H9 (cell line): ENCODE data around the gene CAMK2B. TPM values are rescaled to one million over a fixed set of nuclear protein-coding genes. Genes with fewer than 3 reads are reported as not detected.

Experiments used
- DNase-seq: peaks from one replicate; pipeline ENCODE4 v3.0.0-alpha.2; 2017
- H2AFZ ChIP-seq: one replicate; pipeline ENCODE4 v1.6.1; 2013; ENCODE audit warnings: mild to moderate bottlenecking, low read length, control low read depth, moderate library complexity
- H2AK5ac ChIP-seq: 2 replicates; pipeline ENCODE4 v1.6.1; 2013; ENCODE audit warnings: low read length, control low read depth, mixed read lengths; ENCODE audit not compliant: insufficient read length
- H2BK120ac ChIP-seq: one replicate; pipeline ENCODE4 v1.6.1; 2013; ENCODE audit warnings: low read depth, mild to moderate bottlenecking, low read length, control low read depth, inconsistent platforms; ENCODE audit not compliant: poor library complexity, severe bottlenecking
- H2BK12ac ChIP-seq: 2 replicates; pipeline ENCODE4 v1.6.1; 2013; ENCODE audit warnings: low read length, control low read depth, mixed read lengths, low read depth; ENCODE audit not compliant: insufficient read length
- H2BK15ac ChIP-seq: 2 replicates; pipeline ENCODE4 v1.6.1; 2013; ENCODE audit warnings: low read depth, low read length, control low read depth
- H2BK20ac ChIP-seq: one replicate; pipeline ENCODE4 v1.6.1; 2013; ENCODE audit warnings: low read depth, mild to moderate bottlenecking, low read length, control low read depth, inconsistent platforms; ENCODE audit not compliant: poor library complexity, severe bottlenecking
- H2BK5ac ChIP-seq: 2 replicates; pipeline ENCODE4 v1.6.1; 2013; ENCODE audit warnings: low read length, control low read depth, mixed read lengths; ENCODE audit not compliant: insufficient read length
- H3K14ac ChIP-seq: 2 replicates; pipeline ENCODE4 v1.6.1; 2013; ENCODE audit warnings: low read length, control low read depth; ENCODE audit not compliant: insufficient read depth
- H3K18ac ChIP-seq: 2 replicates; pipeline ENCODE4 v1.6.1; 2013; ENCODE audit warnings: low read depth, mild to moderate bottlenecking, mixed read lengths, low read length, control low read depth; ENCODE audit not compliant: insufficient read length
- H3K23ac ChIP-seq: 2 replicates; pipeline ENCODE4 v1.6.1; 2013; ENCODE audit warnings: low read length, control low read depth, mixed read lengths, low read depth; ENCODE audit not compliant: insufficient read length
- H3K23me2 ChIP-seq: 2 replicates; pipeline ENCODE4 v1.6.1; 2013; ENCODE audit warnings: low read depth, mild to moderate bottlenecking, mixed read lengths, low read length, control low read depth; ENCODE audit not compliant: insufficient read length, poor library complexity, severe bottlenecking
- H3K27ac ChIP-seq: 2 replicates; pipeline ENCODE4 v1.5.1; 2013; ENCODE audit warnings: low read length, control low read depth, mixed read lengths, low read depth; ENCODE audit not compliant: insufficient read length
- H3K27me3 ChIP-seq: 2 replicates; pipeline ENCODE4 v1.6.1; 2013; ENCODE audit warnings: low read length, control low read depth, inconsistent platforms; ENCODE audit not compliant: insufficient read depth
- H3K4ac ChIP-seq: 2 replicates; pipeline ENCODE4 v1.6.1; 2013; ENCODE audit warnings: low read depth, mild to moderate bottlenecking, control low read depth, inconsistent platforms, low read length, moderate library complexity
- H3K4me1 ChIP-seq: 2 replicates; pipeline ENCODE4 v1.6.1; 2013; ENCODE audit warnings: low read length, control low read depth, inconsistent platforms; ENCODE audit not compliant: insufficient read depth
- H3K4me2 ChIP-seq: 2 replicates; pipeline ENCODE4 v1.6.1; 2013; ENCODE audit warnings: low read length, control low read depth, mixed read lengths; ENCODE audit not compliant: insufficient read length, insufficient read depth
- H3K56ac ChIP-seq: 2 replicates; pipeline ENCODE4 v1.6.1; 2013; ENCODE audit warnings: low read depth, mild to moderate bottlenecking, mixed read lengths, low read length, control low read depth; ENCODE audit not compliant: insufficient read length
- H3K79me1 ChIP-seq: 2 replicates; pipeline ENCODE4 v1.6.1; 2013; ENCODE audit warnings: low read depth, mild to moderate bottlenecking, moderate library complexity, low read length, control low read depth, inconsistent platforms; ENCODE audit not compliant: insufficient read depth, poor library complexity, severe bottlenecking
- H3K79me2 ChIP-seq: 2 replicates; pipeline ENCODE4 v1.6.1; 2013; ENCODE audit warnings: low read length, control low read depth, inconsistent platforms; ENCODE audit not compliant: insufficient read depth
- H3K9ac ChIP-seq: 2 replicates; pipeline ENCODE4 v1.6.1; 2013; ENCODE audit warnings: low read length, control low read depth, mixed read lengths; ENCODE audit not compliant: insufficient read length; ENCODE audit errors: extremely low read depth
- H3K9me3 ChIP-seq: one replicate; pipeline ENCODE4 v1.6.1; 2013; ENCODE audit warnings: low read depth, low read length, inconsistent platforms; ENCODE audit not compliant: control insufficient read depth
- H3T11ph ChIP-seq: one replicate; pipeline ENCODE4 v1.6.1; 2013; ENCODE audit warnings: mild to moderate bottlenecking, low read length, control low read depth, inconsistent platforms
- H4K20me1 ChIP-seq: one replicate; pipeline ENCODE4 v1.6.1; 2013; ENCODE audit not compliant: control insufficient read depth, insufficient read length, insufficient read depth
- H4K5ac ChIP-seq: 2 replicates; pipeline ENCODE4 v1.6.1; 2013; ENCODE audit warnings: low read depth, mild to moderate bottlenecking, mixed read lengths, low read length, control low read depth; ENCODE audit not compliant: insufficient read length
- H4K8ac ChIP-seq: replicated peaks from 2 replicates; pipeline ENCODE4 v1.6.1; 2013; ENCODE audit warnings: low read length, control low read depth, mixed read lengths, low read depth; ENCODE audit not compliant: insufficient read length
- H4K91ac ChIP-seq: 2 replicates; pipeline ENCODE4 v1.6.1; 2013; ENCODE audit warnings: low read depth, mild to moderate bottlenecking, moderate library complexity, mixed read lengths, low read length, control low read depth; ENCODE audit not compliant: insufficient read length
- H3K27ac Mint-ChIP-seq, 3 experiments: 2 replicates in 2 of 3; 3 replicates in 1 of 3; pipeline ENCODE4 v1.8.0; 2020 to 2021; ENCODE audit warnings: mixed read lengths in 3 of 3, mild to moderate bottlenecking in 1 of 3, moderate library complexity in 1 of 3
- H3K27me3 Mint-ChIP-seq: 2 replicates; pipeline ENCODE4 v1.8.0; 2021; ENCODE audit warnings: low read depth, mild to moderate bottlenecking, moderate library complexity, mixed read lengths
- H3K36me3 Mint-ChIP-seq, 3 experiments: 2 replicates in 2 of 3; 3 replicates in 1 of 3; pipeline ENCODE4 v1.8.0; 2020 to 2021; ENCODE audit warnings: low read depth in 3 of 3, mixed read lengths in 3 of 3; ENCODE audit not compliant: insufficient read depth in 1 of 3
- H3K4me1 Mint-ChIP-seq, 2 experiments: 2 replicates each; pipeline ENCODE4 v1.8.0; 2020; ENCODE audit warnings: mixed read lengths in 2 of 2
- H3K4me3 Mint-ChIP-seq, 2 experiments: 2 replicates in 1 of 2; 3 replicates in 1 of 2; pipeline ENCODE4 v1.8.0; 2020 to 2021; ENCODE audit warnings: mild to moderate bottlenecking in 2 of 2, mixed read lengths in 2 of 2, moderate library complexity in 1 of 2
- H3K9me3 Mint-ChIP-seq, 2 experiments: 2 replicates in 1 of 2; 3 replicates in 1 of 2; pipeline ENCODE4 v1.8.0; 2020; ENCODE audit warnings: mild to moderate bottlenecking in 2 of 2, mixed read lengths in 2 of 2, moderate library complexity in 1 of 2
- CTCF ChIP-seq: fragments of 200-600 bp; sonication (generic); conservative IDR thresholded peaks from 3 replicates; pipeline ENCODE4 v1.8.0; 2021; ENCODE audit warnings: antibody characterized with exemption, mild to moderate bottlenecking
- WGBS: extraction: QIAGEN DNeasy Blood & Tissue Kit; methylation state at CpG from one replicate; pipeline ENCODE4 v1.1.7; 2013; ENCODE audit warnings: missing lambda C conversion rate, low lambda C conversion rate, mixed read lengths; ENCODE audit not compliant: insufficient read length; ENCODE audit errors: extremely low coverage; 5-methylcytosine and 5-hydroxymethylcytosine counted together
- total RNA-seq: library from RNA; stranded (reverse); gene quantifications from 2 replicates; pipeline ENCODE4 v1.2.1, GENCODE V29; 2021

CAMK2B gene
- total RNA-seq, 1 experiment from 2014 or later: 0.17 TPM

GRCh38 chr7:44334734-44335097, 9.3 kb upstream of the CAMK2B start:
- no peak overlapping the region for H2AFZ ChIP-seq
- H3K4me2 ChIP-seq: no peak overlapping the region
- no peak overlapping the region for H3K18ac ChIP-seq
- no peak overlapping the region for H3K27ac Mint-ChIP-seq
- H4K20me1 ChIP-seq: no peaks in the 10 kb centered on the region
- no peak overlapping the region for H2AK5ac ChIP-seq
- H4K8ac ChIP-seq: no peak overlapping the region
- no peak overlapping the region for H2BK5ac ChIP-seq
- no peak overlapping the region for H2BK120ac ChIP-seq
- no peak overlapping the region for H3K4ac ChIP-seq
- H3K23ac ChIP-seq: no peak overlapping the region
- H2BK20ac ChIP-seq: no peak overlapping the region
- no peaks in the 10 kb centered on the region for H3K9me3 Mint-ChIP-seq
- no CpG with 5 or more reads among the region's 11 CpGs for WGBS
- H3K4me1 Mint-ChIP-seq: peaks cover 5 to 6% of the 10 kb centered on the region in 2 experiments; a peak in 3 of 4 replicates
- H3K4me1 ChIP-seq: no peaks in the 10 kb centered on the region
- no peak for DNase-seq
- H2BK15ac ChIP-seq: no peak overlapping the region
- H3K27me3 Mint-ChIP-seq: peaks cover 29% of the 10 kb centered on the region
- no peak overlapping the region for H3K27ac ChIP-seq
- H3K56ac ChIP-seq: no peak overlapping the region
- H3K9me3 ChIP-seq: no peaks in the 10 kb centered on the region
- no peaks in the 10 kb centered on the region for H3K36me3 Mint-ChIP-seq
- H3K14ac ChIP-seq: no peak overlapping the region
- H4K5ac ChIP-seq: no peak overlapping the region
- H3K79me1 ChIP-seq: no peaks in the 10 kb centered on the region
- no peak overlapping the region for H3T11ph ChIP-seq
- no peaks in the 10 kb centered on the region for H3K27me3 ChIP-seq
- no peak overlapping the region for H3K4me3 Mint-ChIP-seq
- H3K9ac ChIP-seq: no peak overlapping the region
- no peak overlapping the region for H4K91ac ChIP-seq
- no peak overlapping the region for H2BK12ac ChIP-seq
- no peaks in the 10 kb centered on the region for H3K79me2 ChIP-seq
- TF ChIP-seq CTCF: no peak
- H3K23me2 ChIP-seq: no peaks in the 10 kb centered on the region
